Measurements from ENCODE around the gene DQX1. TPM values are rescaled to one million over a fixed set of nuclear protein-coding genes. Genes with fewer than 3 reads are reported as not detected.

DQX1 gene
- total and polyA plus RNA-seq, 2 of the 4 experiments (the other 2 are of a cell fraction): 0.07 TPM; not detected in 1

- ATAC-seq (ENCODE audit: low read depth) (no peak), DNase-seq (no peak)
- Histone ChIP-seq H4K5ac (ENCODE audit: low read depth, low read length) (peak overlapping the region; percentile 38; the same call in 1 of the 2 replicates), H3K27me3 (ENCODE audit: control insufficient read depth, insufficient read depth, low read length) (no peaks in the 10 kb centered on the region), H3K36me3 (ENCODE audit: control insufficient read depth, insufficient read depth, low read length) (peaks cover 37% of the 10 kb centered on the region), H3K14ac (replicated peaks; ENCODE audit: low read depth, low read length) (no peak overlapping the region), H2AFZ (replicated peaks; ENCODE audit: low read length, poor library complexity) (no peak overlapping the region), H3K4me1 (ENCODE audit: control insufficient read depth, insufficient read depth, low read length) (peaks cover 12% of the 10 kb centered on the region), H3K79me1 (ENCODE audit: low read depth in 1 of 2, low read length in 2 of 2) (peaks cover 32 to 49% of the 10 kb centered on the region in 2 experiments), H3K18ac (ENCODE audit: low read depth, low read length) (no peak overlapping the region), H3K23ac (ENCODE audit: low read depth, low read length) (no peak overlapping the region), H3K9me3 (ENCODE audit: control insufficient read depth, insufficient read depth, low read length) (no peaks in the 10 kb centered on the region), H3K56ac (ENCODE audit: extremely low read depth, insufficient read depth, low read length) (no peak overlapping the region), H3K4me3 (ENCODE audit: insufficient read depth, low read depth, low read length) (no peak overlapping the region), H2AK9ac (replicated peaks; ENCODE audit: low read depth, low read length, poor library complexity) (peak overlapping the region; percentile 100), H2AK5ac (ENCODE audit: low read depth, low read length) (peak overlapping the region; percentile 61; the same call in 1 of the 2 replicates), H2BK120ac (ENCODE audit: low read depth, low read length) (no peak overlapping the region), H2BK15ac (ENCODE audit: low read depth, low read length) (no peak overlapping the region), H4K8ac (ENCODE audit: low read depth in 2 of 2, low read length in 2 of 2) (peak overlapping the region in 1 of 2 experiments; percentile 71; a peak in 1 of 4 replicates), H3K9me1 (ENCODE audit: insufficient read depth, low read length) (peaks cover 17% of the 10 kb centered on the region), H3K4ac (ENCODE audit: low read depth, low read length) (0 out of 2 replicates have a peak overlapping the region, but pooled peaks have one; percentile 89), H2BK5ac (ENCODE audit: low read depth, low read length, poor library complexity, severe bottlenecking) (no peak overlapping the region), H3K4me2 (ENCODE audit: low read depth, low read length) (no peak overlapping the region), H2BK20ac (ENCODE audit: low read depth, low read length) (no peak overlapping the region), H3K9ac (ENCODE audit: low read depth, low read length) (peak overlapping the region; percentile 90; the same call in 1 of the 2 replicates), H4K20me1 (ENCODE audit: insufficient read depth, low read length) (peaks cover 13% of the 10 kb centered on the region), H3K27ac (ENCODE audit: insufficient read depth, low read length) (no peak overlapping the region), H4K91ac (ENCODE audit: insufficient read depth, low read depth, low read length) (no peak overlapping the region; the same call in 1 of the 2 replicates)
- intact Hi-C loops (cut with micrococcal nuclease): no loop called here
- BruUV-seq (replicated peaks): no TSS peak
- no peak for TF ChIP-seq MAFK (IDR thresholded peaks at IDR 0.05; ENCODE audit: low read depth, low read length)
- TF ChIP-seq ELK1 (IDR thresholded peaks at IDR 0.05; ENCODE audit: borderline replicate concordance, low read depth, low read length): no peak
- TF ChIP-seq MAZ (IDR thresholded peaks at IDR 0.05; ENCODE audit: borderline replicate concordance, low read depth, low read length): no peak
- no peak for TF ChIP-seq RCOR1 (IDR thresholded peaks at IDR 0.05; ENCODE audit: insufficient replicate concordance, low read length)
- TF ChIP-seq POLR2A (IDR thresholded peaks at IDR 0.05; ENCODE audit: low read depth, low read length): no peak
- TF ChIP-seq BHLHE40 (IDR thresholded peaks at IDR 0.05; ENCODE audit: low read depth, low read length): no peak
- TF ChIP-seq MXI1 (IDR thresholded peaks at IDR 0.05; ENCODE audit: borderline replicate concordance, low read depth, low read length): no peak
- TF ChIP-seq USF2 (IDR thresholded peaks at IDR 0.05; ENCODE audit: low read depth, low read length): no peak
- TF ChIP-seq CTCF (conservative IDR thresholded peaks at IDR 0.05; ENCODE audit: low read depth, low read length): no peak
- TF ChIP-seq SMC3 (IDR thresholded peaks at IDR 0.05; ENCODE audit: low read depth, low read length): no peak
- TF ChIP-seq RAD21 (IDR thresholded peaks at IDR 0.05; ENCODE audit: low read length): no peak
- TF ChIP-seq CEBPB (IDR thresholded peaks at IDR 0.05; ENCODE audit: low read depth, low read length): no peak
- TF ChIP-seq NFE2L2 (IDR thresholded peaks at IDR 0.05; ENCODE audit: low read depth, low read length): no peak
- no peak for TF ChIP-seq FOS (IDR thresholded peaks at IDR 0.05; ENCODE audit: low read depth, low read length)
- TF ChIP-seq RFX5 (IDR thresholded peaks at IDR 0.05; ENCODE audit: low read depth, low read length): no peak
- no peak for TF ChIP-seq CHD1 (IDR thresholded peaks at IDR 0.05; ENCODE audit: low read depth, low read length)
- in situ Hi-C loops (cut with MboI; ENCODE audit: low sequenced_read_pairs): no loop called here
- POLR2A ChIA-PET (ENCODE audit: unreplicated experiment): no interaction called here
- dilution Hi-C loops (cut with HindIII; ENCODE audit: low sequenced_read_pairs, unreplicated experiment): no loop called here
- WGBS, 2 experiments (ENCODE audit: extremely low coverage in 2 of 2, insufficient read length in 1 of 2): 81% methylated on average over 3 of the region's 7 CpGs; no CpG with 5 or more reads in 1 of the 2 experiments
- CTCF ChIA-PET: interaction anchor here (1.3 to 3.0 kb wide), 2 partner anchors 48 to 56 kb away, joined by 3 to 14 read pairs; no protein-coding TSS in a partner anchor
Measured at GRCh38 chr2:74531666-74532065, 5.6 kb upstream of the DQX1 start.

Measured in IMR-90 (cell line).